HL-60 (cell line): ENCODE measurements around the gene DLG4.

Source experiments
- CTCF ChIP-seq: IDR thresholded peaks from one replicate; pipeline ENCODE4 v1.5.1; 2011; ENCODE audit warnings: low read length, control low read depth, inconsistent platforms; ENCODE audit not compliant: insufficient read depth
- GABPA ChIP-seq: IDR thresholded peaks from 2 replicates; pipeline ENCODE4 v1.6.1; 2012; ENCODE audit warnings: low read depth

DNA sequence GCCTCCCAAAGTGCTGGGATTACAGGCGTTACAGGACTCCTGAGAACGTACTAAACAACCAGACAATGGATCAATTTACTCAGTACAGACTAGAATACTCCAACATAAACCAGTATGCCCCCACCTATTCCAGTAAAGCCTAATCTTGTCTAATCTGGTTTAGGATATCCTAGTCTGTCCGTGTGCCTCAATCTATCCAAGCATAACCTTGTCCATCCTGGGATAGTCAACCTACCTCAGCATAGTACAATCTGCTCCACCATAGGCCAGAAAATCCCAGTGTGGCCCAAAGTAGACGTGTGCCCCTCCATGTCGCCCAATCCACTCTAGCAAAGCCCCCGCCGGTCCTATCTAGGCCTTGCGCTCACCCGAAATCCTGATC is 14.1 kb upstream of the DLG4 start:
- TF ChIP-seq CTCF (no peak), GABPA (no peak)
